B cell (primary cell): ENCODE measurements around the gene NSMCE3. TPM values are rescaled to one million over a fixed set of nuclear protein-coding genes. Genes with fewer than 3 reads are reported as not detected.

Experiments
- ATAC-seq: fragments of 200-7000 bp; cut with Tn5 transposase; one replicate; pipeline ENCODE4 v1.10.0; 2021; ENCODE audit warnings: low read depth, mild to moderate bottlenecking, moderate number of reproducible peaks, moderate library complexity
- CTCF ChIA-PET: fragments of 350-600 bp; sonication (Branson Sonifier 250); formaldehyde crosslinking; loops from one replicate; lab custom pipeline; 2021; ENCODE audit warnings: antibody characterized with exemption, inconsistent platforms; lab: Charles Lee
- POLR2A ChIA-PET: fragments of 350-600 bp; sonication (Branson Sonifier 250); formaldehyde crosslinking; loops from one replicate; lab custom pipeline; 2021; ENCODE audit warnings: antibody characterized with exemption; lab: Charles Lee
- DNase-seq: peaks from one replicate; pipeline ENCODE4 v3.0.0; 2013
- H2AFZ ChIP-seq: 2 replicates; pipeline ENCODE4 v1.6.1; 2012; ENCODE audit warnings: mild to moderate bottlenecking, low read depth, low read length; ENCODE audit not compliant: insufficient read depth, poor library complexity, severe bottlenecking
- H3K27ac ChIP-seq, 2 donors: 1 replicate in 1 of 2; 2 replicates in 1 of 2; pipeline ENCODE4 v1.5.1; 2012 to 2013; ENCODE audit warnings: low read length in 2 of 2, mild to moderate bottlenecking in 2 of 2, moderate library complexity in 1 of 2
- H3K27me3 ChIP-seq, 4 experiments: fragments of 200-600 bp in 1 of 4; sonication (generic) in 1 of 4; replicated peaks in 1 of 4; 1 replicate in 2 of 4; 2 replicates in 2 of 4; pipeline versions ENCODE4 v1.6.1 to v1.7.0; 2013 to 2016; ENCODE audit warnings: low read length in 3 of 4, mild to moderate bottlenecking in 2 of 4, mixed read lengths in 1 of 4, moderate library complexity in 1 of 4; ENCODE audit not compliant: insufficient read depth in 4 of 4, control insufficient read depth in 3 of 4; ENCODE audit errors: control extremely low read depth in 1 of 4
- H3K36me3 ChIP-seq, 2 experiments: replicated peaks in 1 of 2; 1 replicate in 1 of 2; 2 replicates in 1 of 2; pipeline versions ENCODE4 v1.6.1 to v1.7.1; 2013; ENCODE audit warnings: low read length in 1 of 2; ENCODE audit not compliant: insufficient read depth in 2 of 2, control insufficient read depth in 1 of 2; ENCODE audit errors: control extremely low read depth in 1 of 2, extremely low read depth in 1 of 2
- H3K4me1 ChIP-seq, 2 donors: fragments of 200-600 bp in 1 of 2; sonication (generic) in 1 of 2; 1 replicate in 1 of 2; 2 replicates in 1 of 2; pipeline versions ENCODE4 v1.5.1 to v1.6.1; 2013 to 2017; ENCODE audit warnings: low read length in 2 of 2; ENCODE audit not compliant: control insufficient read depth in 2 of 2, insufficient read depth in 2 of 2
- H3K4me2 ChIP-seq: replicated peaks from 2 replicates; pipeline ENCODE3; 2012; ENCODE audit warnings: mild to moderate bottlenecking, low read depth, low read length; ENCODE audit not compliant: poor library complexity, severe bottlenecking
- H3K4me3 ChIP-seq, 5 experiments: fragments of 200-600 bp in 1 of 5; sonication (generic) in 1 of 5; 1 replicate in 3 of 5; 2 replicates in 2 of 5; pipeline versions ENCODE4 v1.5.1 to v1.7.0; 2011 to 2016; ENCODE audit warnings: low read length in 4 of 5, mild to moderate bottlenecking in 4 of 5, low read depth in 2 of 5, control low read depth in 1 of 5, moderate library complexity in 1 of 5; ENCODE audit not compliant: insufficient read depth in 1 of 5; ENCODE audit errors: control extremely low read depth in 1 of 5, extremely low read depth in 1 of 5
- H3K79me2 ChIP-seq: fragments of 200-600 bp; sonication (generic); one replicate; pipeline ENCODE4 v1.6.0; 2016; ENCODE audit warnings: low read length; ENCODE audit not compliant: control insufficient read depth, insufficient read depth
- H3K9ac ChIP-seq: fragments of 200-600 bp; sonication (generic); 2 replicates; pipeline ENCODE4 v1.6.1; 2017; ENCODE audit warnings: mild to moderate bottlenecking, low read length, moderate library complexity
- H3K9me3 ChIP-seq, 3 donors: one replicate each; pipeline versions ENCODE4 v1.6.1 to v1.7.1; 2013; ENCODE audit warnings: low read length in 2 of 3; ENCODE audit not compliant: control insufficient read depth in 2 of 3, insufficient read depth in 1 of 3; ENCODE audit errors: control extremely low read depth in 1 of 3
- H4K20me1 ChIP-seq: 2 replicates; pipeline ENCODE4 v1.6.0; 2012; ENCODE audit warnings: mild to moderate bottlenecking, low read length; ENCODE audit not compliant: insufficient read depth, control insufficient read depth, poor library complexity, severe bottlenecking
- H3K27ac Mint-ChIP-seq: one replicate; pipeline ENCODE4 v1.8.0; 2021; ENCODE audit warnings: mixed read lengths
- H3K27me3 Mint-ChIP-seq: one replicate; pipeline ENCODE4 v1.8.0; 2021; ENCODE audit warnings: mixed read lengths
- H3K4me1 Mint-ChIP-seq: one replicate; pipeline ENCODE4 v1.8.0; 2021; ENCODE audit warnings: mixed read lengths
- H3K4me3 Mint-ChIP-seq: one replicate; pipeline ENCODE4 v1.8.0; 2021; ENCODE audit warnings: mixed read lengths
- H3K9me3 Mint-ChIP-seq: one replicate; pipeline ENCODE4 v1.8.0; 2022; ENCODE audit warnings: mixed read lengths; ENCODE audit not compliant: insufficient read depth
- EZH2 ChIP-seq: IDR thresholded peaks from 2 replicates; pipeline ENCODE4 v1.6.1; 2012; ENCODE audit warnings: borderline replicate concordance, low read depth, mild to moderate bottlenecking, moderate library complexity, low read length; ENCODE audit not compliant: insufficient read depth, poor library complexity, severe bottlenecking
- WGBS: methylation state at CpG from one replicate; pipeline ENCODE4 v1.1.5; 2013; ENCODE audit warnings: missing lambda C conversion rate; ENCODE audit not compliant: insufficient coverage; 5-methylcytosine and 5-hydroxymethylcytosine counted together
- intact Hi-C: fragments of 100-400 bp; cut with micrococcal nuclease; formaldehyde crosslinking; loops from one replicate; pipeline ENCODE4 v1.10.0; 2022
- polyA plus RNA-seq: library from polyadenylated mRNA; depleted of rRNA; stranded (reverse); fragments of >200 nt; gene quantifications from 2 replicates; pipeline ENCODE4 v1.2.3, GENCODE V29; 2012
- total RNA-seq, 2 donors: library from RNA; stranded (reverse); fragments of 120-200 nt in 1 of 2; gene quantifications; 1 replicate in 1 of 2; 2 replicates in 1 of 2; pipeline versions ENCODE4 v1.2.3 to v1.2.4, GENCODE V29; 2013 to 2022
- TF ChIP-seq, protein P1 (sequence below): fragments of 200-600 bp; IDR thresholded peaks from one replicate; pipeline ENCODE4 v1.8.0; 2022; ENCODE audit warnings: antibody characterized with exemption, mild to moderate bottlenecking

The NSMCE3 gene
- total and polyA plus RNA-seq, 2 donors (not counting 1 experiment from before 2014, with no cell fraction given), result 16.8 to 26.9 TPM

DNA sequence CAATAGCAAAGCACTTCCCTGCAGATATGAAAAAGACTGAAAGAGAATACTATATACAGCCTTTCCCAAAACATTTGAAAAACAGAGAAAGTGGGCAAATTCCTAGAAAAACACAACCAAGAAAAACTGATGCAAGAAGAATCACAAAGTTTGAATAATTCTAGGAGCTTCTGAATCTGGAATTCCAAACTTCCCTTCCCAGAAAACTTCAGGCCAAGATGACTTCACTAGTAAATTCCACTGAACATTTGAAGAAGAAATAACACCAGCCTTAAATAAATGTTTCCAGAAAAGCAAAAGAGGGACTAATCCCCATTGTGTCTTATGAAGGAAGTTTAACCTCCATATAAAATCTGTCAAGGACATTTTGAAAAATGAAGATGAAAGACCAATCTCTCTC lies 15.8 kb upstream of the NSMCE3 start:
- CTCF ChIA-PET, result interaction anchor here (0.9 kb wide), 1 partner anchor 15 kb away, joined by 3 read pairs; no protein-coding TSS in a partner anchor
- intact Hi-C loops, result no loop called here
- no peak for ATAC-seq

DNA sequence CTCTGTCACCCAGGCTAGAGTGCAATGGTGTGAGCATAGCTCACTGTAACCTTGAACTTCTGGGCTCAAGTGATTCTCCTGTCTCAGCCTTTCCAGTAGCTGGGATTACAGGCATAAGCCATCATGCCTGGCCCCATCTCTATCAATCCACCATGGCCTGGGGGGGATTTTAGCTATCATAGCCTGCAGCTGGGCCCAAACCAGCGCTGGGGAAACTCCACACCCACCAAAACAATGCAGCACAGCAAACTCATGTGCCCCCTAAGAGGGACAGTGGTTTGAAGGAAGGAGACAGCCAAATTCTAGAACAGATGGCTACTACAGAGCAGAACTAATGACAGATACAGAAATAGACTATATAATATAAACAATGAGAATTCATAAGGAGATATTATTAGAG lies 13.8 kb upstream of the NSMCE3 start:
- Histone ChIP-seq H2AFZ (no peak overlapping the region), H3K27me3 (peaks cover 0 to 18% (median 12%) of the 10 kb centered on the region in 4 experiments), H3K4me1 (no peaks in the 10 kb centered on the region), H3K36me3 (no peaks in the 10 kb centered on the region), H3K79me2 (no peaks in the 10 kb centered on the region), H3K9ac (no peak overlapping the region), H3K9me3 (peaks cover 0 to 9% (median 4%) of the 10 kb centered on the region in 3 donors), H3K4me3 (no peak overlapping the region), H4K20me1 (no peaks in the 10 kb centered on the region), H3K4me2 (no peak overlapping the region), H3K27ac (no peak overlapping the region)
- intact Hi-C loops, result no loop called here
- ChIA-PET CTCF (no interaction called here), POLR2A (no interaction called here)
- TF ChIP-seq, protein P1, sequence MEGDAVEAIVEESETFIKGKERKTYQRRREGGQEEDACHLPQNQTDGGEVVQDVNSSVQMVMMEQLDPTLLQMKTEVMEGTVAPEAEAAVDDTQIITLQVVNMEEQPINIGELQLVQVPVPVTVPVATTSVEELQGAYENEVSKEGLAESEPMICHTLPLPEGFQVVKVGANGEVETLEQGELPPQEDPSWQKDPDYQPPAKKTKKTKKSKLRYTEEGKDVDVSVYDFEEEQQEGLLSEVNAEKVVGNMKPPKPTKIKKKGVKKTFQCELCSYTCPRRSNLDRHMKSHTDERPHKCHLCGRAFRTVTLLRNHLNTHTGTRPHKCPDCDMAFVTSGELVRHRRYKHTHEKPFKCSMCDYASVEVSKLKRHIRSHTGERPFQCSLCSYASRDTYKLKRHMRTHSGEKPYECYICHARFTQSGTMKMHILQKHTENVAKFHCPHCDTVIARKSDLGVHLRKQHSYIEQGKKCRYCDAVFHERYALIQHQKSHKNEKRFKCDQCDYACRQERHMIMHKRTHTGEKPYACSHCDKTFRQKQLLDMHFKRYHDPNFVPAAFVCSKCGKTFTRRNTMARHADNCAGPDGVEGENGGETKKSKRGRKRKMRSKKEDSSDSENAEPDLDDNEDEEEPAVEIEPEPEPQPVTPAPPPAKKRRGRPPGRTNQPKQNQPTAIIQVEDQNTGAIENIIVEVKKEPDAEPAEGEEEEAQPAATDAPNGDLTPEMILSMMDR, result no peak
- no peak for TF ChIP-seq EZH2
- Mint-ChIP-seq H3K4me3 (no peak overlapping the region), H3K4me1 (no peaks in the 10 kb centered on the region), H3K27me3 (peaks cover 57% of the 10 kb centered on the region), H3K9me3 (no peaks in the 10 kb centered on the region), H3K27ac (no peak overlapping the region)
- ATAC-seq (no peak), DNase-seq (no peak)
- WGBS, result no CpG with 5 or more reads among the region's 1 CpG

More for the DNA sequence above, 15.8 kb upstream of the NSMCE3 start:
- Mint-ChIP-seq H3K4me1 (no peaks in the 10 kb centered on the region), H3K4me3 (no peak overlapping the region), H3K9me3 (no peaks in the 10 kb centered on the region), H3K27me3 (peaks cover 48% of the 10 kb centered on the region), H3K27ac (no peak overlapping the region)
- DNase-seq, result no peak
- no peak overlapping the region for H3K4me2 ChIP-seq
- H3K9ac ChIP-seq, result no peak overlapping the region
- POLR2A ChIA-PET, result no interaction called here
- H3K9me3 ChIP-seq, result peaks cover 0 to 9% (median 4%) of the 10 kb centered on the region in 3 donors
- H2AFZ ChIP-seq, result no peak overlapping the region
- no peaks in the 10 kb centered on the region for H3K36me3 ChIP-seq
- no peaks in the 10 kb centered on the region for H3K79me2 ChIP-seq
- no peaks in the 10 kb centered on the region for H3K4me1 ChIP-seq
- no peak overlapping the region for H3K27ac ChIP-seq
- H3K27me3 ChIP-seq, result peaks cover 0 to 11% (median 9%) of the 10 kb centered on the region in 4 experiments
- TF ChIP-seq, protein P1, result no peak
- no peak for TF ChIP-seq EZH2
- H4K20me1 ChIP-seq, result no peaks in the 10 kb centered on the region
- no peak overlapping the region for H3K4me3 ChIP-seq
